Measurements from ENCODE around the gene ARL14EP.

DNA sequence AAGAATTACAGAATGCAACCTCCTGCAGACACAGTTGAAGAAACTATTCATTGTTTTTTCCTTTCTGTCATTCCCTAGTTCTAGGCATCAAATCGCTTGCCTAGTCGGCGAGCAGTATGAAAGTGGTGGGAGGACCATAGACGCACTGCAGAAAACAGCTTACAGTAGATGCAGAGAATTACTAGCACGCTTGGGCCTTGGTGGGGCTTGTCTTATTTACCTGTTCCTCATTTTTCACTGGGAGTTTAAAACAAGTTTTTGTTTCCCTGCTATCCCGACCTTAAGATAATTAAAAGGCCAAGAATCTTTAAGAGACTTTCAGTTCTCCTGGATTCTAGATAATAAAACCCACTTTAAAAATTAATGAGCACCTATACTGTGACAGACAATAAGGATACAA is 713 bp upstream of the ARL14EP start:
- TF ChIP-seq, protein P1, sequence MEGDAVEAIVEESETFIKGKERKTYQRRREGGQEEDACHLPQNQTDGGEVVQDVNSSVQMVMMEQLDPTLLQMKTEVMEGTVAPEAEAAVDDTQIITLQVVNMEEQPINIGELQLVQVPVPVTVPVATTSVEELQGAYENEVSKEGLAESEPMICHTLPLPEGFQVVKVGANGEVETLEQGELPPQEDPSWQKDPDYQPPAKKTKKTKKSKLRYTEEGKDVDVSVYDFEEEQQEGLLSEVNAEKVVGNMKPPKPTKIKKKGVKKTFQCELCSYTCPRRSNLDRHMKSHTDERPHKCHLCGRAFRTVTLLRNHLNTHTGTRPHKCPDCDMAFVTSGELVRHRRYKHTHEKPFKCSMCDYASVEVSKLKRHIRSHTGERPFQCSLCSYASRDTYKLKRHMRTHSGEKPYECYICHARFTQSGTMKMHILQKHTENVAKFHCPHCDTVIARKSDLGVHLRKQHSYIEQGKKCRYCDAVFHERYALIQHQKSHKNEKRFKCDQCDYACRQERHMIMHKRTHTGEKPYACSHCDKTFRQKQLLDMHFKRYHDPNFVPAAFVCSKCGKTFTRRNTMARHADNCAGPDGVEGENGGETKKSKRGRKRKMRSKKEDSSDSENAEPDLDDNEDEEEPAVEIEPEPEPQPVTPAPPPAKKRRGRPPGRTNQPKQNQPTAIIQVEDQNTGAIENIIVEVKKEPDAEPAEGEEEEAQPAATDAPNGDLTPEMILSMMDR (IDR thresholded peaks at IDR 0.05; ENCODE audit: insufficient read depth, low read length, poor library complexity, severe bottlenecking) = no peak
- no peak for TF ChIP-seq EZH2phosphoT487 (conservative IDR thresholded peaks at IDR 0.05; ENCODE audit: low read length)

All from SU-DHL-6 (cell line).